Left cardiac atrium (tissue), 4 donors: ENCODE measurements around the gene MICAL2. TPM values are rescaled to one million over a fixed set of nuclear protein-coding genes. Genes with fewer than 3 reads are reported as not detected.

Source experiments
- ATAC-seq, 2 donors: fragments of 200-7000 bp; cut with Tn5 transposase; one replicate each; pipeline ENCODE4 v1.9.1; 2020; ENCODE audit warnings: mild to moderate bottlenecking in 2 of 2, moderate library complexity in 2 of 2
- DNase-seq: peaks from one replicate; pipeline ENCODE4 v3.0.0-alpha.2; 2020
- intact Hi-C, 2 donors: fragments of 100-400 bp; cut with DNase I; formaldehyde crosslinking; loops; one replicate each; pipeline versions ENCODE4 v1.14.1 to v1.15.1; 2022 to 2023
- long read RNA-seq: library from polyadenylated mRNA; unstranded; transcript quantifications from one replicate; pipeline ENCODE4 v2.0.0, GENCODE V29; 2021
- total RNA-seq, 2 donors: library from RNA; stranded (reverse); fragmentation: NEBNext Ultra II Directional; extraction: Animal tissue kit (Norgen Biotek cat#: 25700); gene quantifications; one replicate each; pipeline ENCODE4 v1.2.1, GENCODE V29; 2021
- donor health status: DM: no; HTN: yes; CAD: no.
- donor health status: DM: no; HTN: yes; CAD: no; lungs with severe emphysema.
- donor health status: DM: yes; HTN: yes; CAD: no.
- donor health status: Dilated cardiomyopathy.

MICAL2 gene, protein sequence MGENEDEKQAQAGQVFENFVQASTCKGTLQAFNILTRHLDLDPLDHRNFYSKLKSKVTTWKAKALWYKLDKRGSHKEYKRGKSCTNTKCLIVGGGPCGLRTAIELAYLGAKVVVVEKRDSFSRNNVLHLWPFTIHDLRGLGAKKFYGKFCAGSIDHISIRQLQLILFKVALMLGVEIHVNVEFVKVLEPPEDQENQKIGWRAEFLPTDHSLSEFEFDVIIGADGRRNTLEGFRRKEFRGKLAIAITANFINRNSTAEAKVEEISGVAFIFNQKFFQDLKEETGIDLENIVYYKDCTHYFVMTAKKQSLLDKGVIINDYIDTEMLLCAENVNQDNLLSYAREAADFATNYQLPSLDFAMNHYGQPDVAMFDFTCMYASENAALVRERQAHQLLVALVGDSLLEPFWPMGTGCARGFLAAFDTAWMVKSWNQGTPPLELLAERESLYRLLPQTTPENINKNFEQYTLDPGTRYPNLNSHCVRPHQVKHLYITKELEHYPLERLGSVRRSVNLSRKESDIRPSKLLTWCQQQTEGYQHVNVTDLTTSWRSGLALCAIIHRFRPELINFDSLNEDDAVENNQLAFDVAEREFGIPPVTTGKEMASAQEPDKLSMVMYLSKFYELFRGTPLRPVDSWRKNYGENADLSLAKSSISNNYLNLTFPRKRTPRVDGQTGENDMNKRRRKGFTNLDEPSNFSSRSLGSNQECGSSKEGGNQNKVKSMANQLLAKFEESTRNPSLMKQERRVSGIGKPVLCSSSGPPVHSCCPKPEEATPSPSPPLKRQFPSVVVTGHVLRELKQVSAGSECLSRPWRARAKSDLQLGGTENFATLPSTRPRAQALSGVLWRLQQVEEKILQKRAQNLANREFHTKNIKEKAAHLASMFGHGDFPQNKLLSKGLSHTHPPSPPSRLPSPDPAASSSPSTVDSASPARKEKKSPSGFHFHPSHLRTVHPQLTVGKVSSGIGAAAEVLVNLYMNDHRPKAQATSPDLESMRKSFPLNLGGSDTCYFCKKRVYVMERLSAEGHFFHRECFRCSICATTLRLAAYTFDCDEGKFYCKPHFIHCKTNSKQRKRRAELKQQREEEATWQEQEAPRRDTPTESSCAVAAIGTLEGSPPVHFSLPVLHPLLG
- 100 to 1,000 TPM in 1 of 2 donors, 10 to 100 TPM in 1; 74.5 to 128 TPM for total RNA-seq
- long read RNA-seq, transcript MICAL2-202 (28 exons, 3,906 nt) = major isoform, 9 of 122 reads
- long read RNA-seq, partial matches to known transcripts = 36 of 122 reads
- long read RNA-seq, other reads (novel, unspliced or antisense) = 76 of 122 reads

DNA sequence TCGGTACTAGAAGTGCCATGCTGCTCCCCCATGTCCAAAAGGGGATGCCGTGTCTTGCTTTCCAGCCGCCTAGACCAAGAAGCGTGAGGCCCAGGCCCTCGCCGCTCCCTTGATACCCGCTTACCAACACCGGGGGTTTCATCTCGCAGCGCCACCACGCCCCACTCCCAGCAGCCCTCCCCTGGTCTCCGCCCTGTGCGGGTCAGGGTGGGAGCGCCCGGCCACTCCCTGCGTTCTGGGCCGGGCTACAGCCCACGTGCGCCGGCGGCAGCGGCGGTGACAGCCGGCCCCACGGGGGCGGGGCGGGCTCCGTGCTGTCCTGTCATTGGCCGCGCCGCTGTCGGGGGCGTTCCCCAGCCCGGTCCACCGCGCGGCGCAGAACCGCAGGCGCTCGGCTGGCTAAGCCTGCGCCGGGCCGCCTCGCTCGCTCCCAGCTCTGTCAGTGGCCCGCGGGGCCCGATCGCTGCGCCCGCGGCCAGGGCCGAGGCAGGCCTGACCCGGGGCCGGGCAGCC, at the start of gene MICAL2:
MICAL2 (plus strand) TSS at position 390 of the 513 bp plus-strand sequence. CDS start 51,566 bp downstream, outside the sequence.
- ATAC-seq = peak; percentile 97
- intact Hi-C loops = no loop called here

DNA sequence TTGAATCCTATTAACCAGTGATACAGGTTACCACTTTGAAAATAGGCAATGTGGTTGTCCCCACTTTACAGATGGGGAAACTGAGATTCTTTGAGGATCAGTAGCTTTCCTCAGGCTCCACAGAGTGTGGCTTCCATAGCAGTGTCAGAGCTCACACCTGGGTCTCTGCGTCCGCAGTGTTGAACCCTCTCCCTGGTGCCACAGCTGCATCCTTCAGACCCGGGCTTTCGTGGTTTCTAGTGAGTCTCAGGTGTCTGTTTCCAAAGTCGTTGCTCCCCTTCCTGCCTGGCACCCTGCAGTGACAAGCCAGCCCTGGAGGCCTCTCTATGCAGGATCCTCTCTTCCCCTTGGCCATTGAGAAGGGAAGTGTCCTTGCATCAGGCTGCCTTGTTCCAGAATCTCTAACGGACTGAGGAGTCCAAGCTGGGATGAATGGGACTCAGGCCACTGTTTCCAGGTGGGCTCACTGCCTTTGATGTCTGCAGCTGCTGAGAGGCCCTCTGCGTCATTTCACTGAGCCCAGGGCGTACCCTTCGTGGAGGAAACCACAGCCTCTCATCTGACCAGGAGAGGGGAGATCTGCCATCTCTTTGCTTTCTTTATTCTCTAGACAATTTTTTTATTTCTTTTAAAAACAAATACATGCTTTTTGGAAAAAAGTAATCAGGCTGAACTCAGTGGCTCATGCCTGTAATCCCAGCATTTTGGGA, 48.4 kb upstream of the MICAL2 start:
- no peak for ATAC-seq

More for the DNA sequence above, at the start of gene MICAL2:
- peak; percentile 94 for DNase-seq

DNA sequence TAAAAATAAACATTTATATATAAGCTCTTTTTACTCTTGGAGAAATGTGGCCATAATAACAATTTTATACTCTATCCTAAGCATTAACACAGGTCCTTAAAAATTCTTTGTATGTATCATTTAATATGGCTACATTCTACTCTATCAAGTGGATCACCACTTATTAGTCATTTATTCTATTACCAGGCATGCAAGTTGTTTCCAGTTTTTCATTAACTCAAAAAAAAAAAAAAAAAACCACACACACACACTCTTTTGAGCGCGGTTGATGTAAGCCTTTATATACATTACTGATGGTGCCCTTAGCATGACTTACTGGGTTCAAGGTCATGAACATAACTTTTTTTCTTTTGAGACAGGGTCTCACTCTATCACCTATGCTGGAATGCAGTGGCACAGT, 47.1 kb upstream of the MICAL2 start:
- DNase-seq (no peak), ATAC-seq (no peak)
- intact Hi-C loops = no loop called here

More for the DNA sequence above, 48.4 kb upstream of the MICAL2 start:
- no peak for DNase-seq
- intact Hi-C loops = no loop called here

DNA sequence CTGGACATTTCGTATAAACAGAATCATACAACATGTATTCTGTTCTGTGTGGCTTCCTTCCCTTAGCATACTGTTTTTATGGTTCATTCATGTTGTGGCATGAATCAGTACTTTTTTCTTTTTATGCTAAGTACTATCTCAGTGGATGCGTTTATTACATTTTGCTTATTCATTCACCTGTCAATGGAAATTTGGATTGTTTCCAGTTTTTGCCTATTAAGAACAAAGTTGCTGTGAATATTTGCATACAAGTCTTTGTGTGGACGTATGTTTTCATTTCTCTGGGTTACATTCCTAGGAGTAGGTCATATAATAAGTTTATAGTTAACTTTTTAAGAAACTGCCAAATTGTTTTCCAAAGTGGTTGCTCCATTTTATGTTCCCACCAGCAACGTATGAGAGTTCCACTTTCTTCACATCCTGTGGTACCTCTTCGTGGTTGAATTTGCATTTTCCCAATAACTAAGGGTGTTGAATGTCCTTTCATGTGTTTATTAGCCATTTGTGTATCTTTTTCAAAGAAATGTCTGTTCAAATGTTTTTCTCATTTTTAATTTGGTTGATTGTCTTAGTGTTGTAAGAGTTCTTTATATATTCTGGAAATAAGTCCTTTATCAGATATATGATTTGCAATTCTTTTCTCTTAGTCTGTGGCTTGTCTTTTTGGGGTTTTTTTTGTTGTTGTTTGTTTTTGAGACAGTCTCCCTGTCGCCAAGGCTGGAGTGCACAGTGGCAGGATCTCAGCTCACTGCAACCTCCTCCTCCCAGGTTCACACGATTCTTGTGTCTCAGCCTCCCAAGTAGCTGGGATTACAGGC, 46.0 kb upstream of the MICAL2 start:
- intact Hi-C loops = no loop called here
- ATAC-seq (no peak), DNase-seq (no peak)

DNA sequence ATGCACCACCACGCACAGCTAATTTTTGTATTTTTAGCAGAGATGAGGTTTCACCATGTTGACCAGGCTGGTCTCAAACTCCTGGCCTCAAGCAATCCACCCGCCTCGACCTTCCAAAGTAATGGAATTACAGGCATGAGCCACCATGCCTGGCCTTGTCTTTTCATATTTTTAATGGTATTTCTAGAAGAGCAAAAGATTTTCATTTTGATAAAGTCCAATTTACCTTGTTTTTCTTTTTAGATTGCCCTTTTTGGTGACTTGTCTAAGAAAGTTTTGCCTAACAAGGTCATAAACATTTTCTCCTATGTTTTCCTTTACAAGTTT, 45.5 kb upstream of the MICAL2 start:
- ATAC-seq (no peak), DNase-seq (no peak)
- intact Hi-C loops = no loop called here

DNA sequence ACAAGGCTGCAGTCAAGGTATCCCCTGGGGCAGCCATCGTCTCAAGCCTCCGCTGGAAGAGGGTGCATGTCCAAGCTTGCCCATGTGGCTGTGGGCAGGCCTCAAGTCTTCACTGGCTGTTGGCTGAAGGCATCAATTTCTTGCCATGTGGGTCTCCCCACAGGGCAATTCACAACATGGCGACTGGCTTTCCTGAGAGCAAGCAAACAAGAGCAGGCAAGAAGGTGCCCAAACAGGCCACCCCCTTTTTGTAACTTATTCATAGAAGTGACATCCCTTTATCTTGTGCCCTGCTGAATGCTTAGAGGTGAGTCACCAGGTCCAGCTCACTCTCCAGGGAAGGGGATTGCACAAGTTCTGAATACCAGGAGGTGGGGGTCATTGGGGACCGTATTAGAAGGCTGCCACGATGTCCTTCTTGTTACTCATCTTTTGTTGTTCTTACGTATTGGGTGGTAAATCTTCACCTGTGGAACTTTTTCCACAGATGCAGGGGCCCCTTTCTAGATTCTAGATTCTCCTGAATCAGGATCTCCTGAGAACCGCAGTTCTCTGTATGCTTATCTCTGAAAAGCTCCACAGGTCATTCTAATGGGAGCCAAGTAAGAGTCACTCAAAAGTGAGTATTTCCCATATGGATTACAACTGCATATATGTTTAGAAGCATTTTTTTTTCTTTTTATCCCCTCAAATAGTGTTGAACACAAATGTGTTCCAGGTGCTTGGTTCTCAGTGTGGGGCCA, 44.2 kb upstream of the MICAL2 start:
- ATAC-seq (peak; percentile 44 to 93), DNase-seq (no peak)
- intact Hi-C loops = no loop called here

DNA sequence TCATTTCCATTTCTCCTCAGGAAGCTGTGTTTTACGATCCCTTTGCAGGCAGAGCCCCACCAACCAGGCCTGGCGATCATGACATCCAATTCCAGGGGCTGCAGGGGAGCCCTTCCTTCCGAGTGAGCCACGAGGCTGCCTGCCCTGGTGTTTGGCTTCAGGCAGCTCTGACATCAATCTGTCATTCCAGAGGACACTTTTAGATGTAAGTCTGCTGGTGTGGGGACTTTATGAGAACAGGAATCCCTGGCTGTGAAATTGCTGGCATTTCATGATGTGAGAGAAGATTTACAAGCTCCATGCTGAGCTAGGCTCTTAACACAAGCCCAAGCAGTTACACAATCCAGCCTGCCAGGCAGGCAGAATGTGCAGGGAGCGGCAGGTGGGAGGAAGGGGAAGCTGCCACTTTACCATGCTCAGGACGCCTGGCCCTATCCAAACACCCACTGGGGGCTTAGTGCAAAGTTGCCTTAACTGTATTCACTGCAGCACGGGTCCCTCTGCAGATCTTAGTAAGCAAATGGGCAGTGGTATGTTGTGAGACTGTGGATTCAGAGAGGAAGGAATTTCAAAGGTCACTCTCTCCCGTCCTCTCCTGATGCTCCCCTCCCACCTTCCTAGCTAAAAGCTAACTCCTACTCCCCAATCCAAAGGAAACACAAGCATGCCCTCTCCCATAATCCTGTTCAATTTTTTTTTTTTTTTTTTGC, 43.4 kb upstream of the MICAL2 start:
- ATAC-seq (peak; percentile 73), DNase-seq (no peak)
- intact Hi-C loops = no loop called here

DNA sequence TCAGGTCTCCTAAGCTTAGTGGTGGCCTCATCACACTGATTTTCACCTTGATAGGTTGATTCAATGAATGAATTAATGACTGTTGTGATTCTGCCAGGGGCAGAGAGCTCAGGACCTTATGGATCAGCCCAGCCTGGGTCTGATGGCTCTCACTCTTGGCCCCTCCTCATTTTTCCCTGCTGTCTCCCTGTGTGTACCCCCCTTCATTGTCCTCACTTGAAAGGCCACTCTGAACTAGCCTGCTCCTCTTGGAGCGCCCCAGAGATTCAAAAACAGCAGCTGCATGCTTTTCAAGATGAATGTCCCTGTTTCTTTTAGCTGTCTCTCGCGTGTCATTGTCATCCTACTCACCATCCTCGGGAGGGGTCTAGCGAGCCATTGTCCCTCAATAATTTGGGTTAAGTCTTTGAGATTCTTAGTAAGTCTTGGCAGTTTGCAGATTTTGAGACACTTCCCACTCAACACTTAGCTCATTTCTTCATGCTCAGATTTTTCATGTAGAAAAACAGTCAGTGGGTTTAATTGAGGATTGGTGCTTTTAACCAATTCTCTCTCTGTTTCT, 42.5 kb upstream of the MICAL2 start:
- ATAC-seq = no peak
- intact Hi-C loops = no loop called here
- no peak for DNase-seq

DNA sequence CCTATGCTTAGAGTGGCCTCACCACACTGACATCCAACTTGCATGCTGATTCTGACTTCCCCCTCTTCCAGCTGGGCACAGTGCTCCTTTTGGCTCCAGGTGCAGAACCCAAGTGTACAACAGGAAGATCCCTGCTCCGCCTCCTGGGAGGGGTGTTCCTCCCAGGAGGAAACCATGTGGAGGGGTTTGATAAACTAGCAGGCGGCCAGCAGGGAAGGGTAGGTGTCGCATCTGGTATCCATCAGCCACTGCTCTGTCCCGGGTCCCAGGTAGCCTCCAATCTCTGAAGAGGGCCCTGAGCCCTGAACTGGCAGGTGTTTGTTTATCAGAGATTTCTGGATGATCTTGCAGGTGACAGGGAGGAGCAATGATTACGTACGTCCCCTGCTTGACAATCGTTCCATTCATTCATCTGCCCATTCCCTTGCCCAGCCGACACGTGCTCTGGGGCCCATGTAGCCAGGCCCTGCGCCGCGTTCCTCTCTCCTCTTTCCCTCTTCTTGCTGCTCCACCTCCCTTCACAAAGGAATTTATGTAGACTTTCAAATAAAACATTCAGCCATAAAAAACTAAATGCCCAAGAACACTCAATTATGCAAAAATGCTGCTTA, 41.2 kb upstream of the MICAL2 start:
- no peak for ATAC-seq
- no peak for DNase-seq
- intact Hi-C loops = no loop called here

DNA sequence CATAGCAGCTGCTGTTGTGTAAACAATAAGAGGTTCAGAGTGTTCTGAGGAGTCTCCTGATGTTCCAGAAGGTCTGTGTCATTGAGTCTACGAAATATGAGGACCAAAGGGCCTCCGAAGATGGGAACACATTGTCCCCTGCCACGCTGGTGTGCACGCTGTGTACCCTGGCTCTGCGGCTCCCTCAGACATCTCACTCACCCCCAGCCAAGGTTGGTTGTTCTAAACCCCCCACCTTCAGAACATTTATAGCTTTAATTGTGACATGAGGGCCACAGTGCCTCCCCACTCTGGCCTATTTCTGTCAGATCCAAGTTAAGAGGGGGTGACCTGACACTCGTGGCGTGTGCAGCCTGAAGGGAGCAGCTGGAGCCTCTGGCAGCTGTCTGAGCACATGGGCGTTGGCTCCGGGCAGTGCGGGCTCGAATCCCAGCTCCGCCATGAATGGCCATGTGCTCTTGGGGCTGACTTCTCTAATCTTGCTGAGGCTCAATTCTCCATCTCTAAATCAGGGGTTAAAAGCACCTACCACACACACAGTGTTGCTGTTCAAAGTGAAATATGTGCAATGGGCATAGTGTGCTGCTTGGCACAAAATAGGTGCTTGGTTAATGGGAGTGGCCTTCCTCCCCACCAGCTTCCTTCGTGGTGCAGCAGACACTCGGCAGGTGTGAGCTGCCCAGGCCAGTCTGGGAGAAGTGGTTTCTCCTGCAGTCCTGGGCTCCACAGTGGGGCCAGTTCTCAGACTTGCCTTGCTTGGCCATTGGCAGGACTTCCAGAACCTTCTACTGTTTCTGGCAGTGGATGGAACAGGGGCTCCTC, 39.7 kb upstream of the MICAL2 start:
- intact Hi-C loops = no loop called here
- ATAC-seq (no peak), DNase-seq (no peak)

DNA sequence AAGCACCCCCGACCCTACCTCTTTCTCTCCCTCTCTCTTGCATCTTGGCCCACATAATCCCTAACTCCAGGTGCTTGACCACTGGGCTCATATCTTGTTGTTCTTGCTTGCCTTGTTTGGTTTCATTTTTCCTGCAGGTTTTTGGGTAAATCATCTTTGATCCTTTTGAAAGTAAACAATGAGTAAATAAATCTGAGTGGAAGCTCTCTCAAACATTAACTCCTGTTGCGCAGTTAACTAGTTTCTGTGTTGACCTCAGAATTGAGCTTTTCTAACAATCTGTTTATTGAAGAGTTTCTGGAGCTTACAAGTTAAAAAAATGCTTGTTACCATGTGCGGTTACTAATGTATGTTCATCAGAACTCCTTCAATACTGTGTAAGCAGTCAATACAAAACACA, 38.8 kb upstream of the MICAL2 start:
- DNase-seq = no peak
- intact Hi-C loops = no loop called here
- no peak for ATAC-seq

DNA sequence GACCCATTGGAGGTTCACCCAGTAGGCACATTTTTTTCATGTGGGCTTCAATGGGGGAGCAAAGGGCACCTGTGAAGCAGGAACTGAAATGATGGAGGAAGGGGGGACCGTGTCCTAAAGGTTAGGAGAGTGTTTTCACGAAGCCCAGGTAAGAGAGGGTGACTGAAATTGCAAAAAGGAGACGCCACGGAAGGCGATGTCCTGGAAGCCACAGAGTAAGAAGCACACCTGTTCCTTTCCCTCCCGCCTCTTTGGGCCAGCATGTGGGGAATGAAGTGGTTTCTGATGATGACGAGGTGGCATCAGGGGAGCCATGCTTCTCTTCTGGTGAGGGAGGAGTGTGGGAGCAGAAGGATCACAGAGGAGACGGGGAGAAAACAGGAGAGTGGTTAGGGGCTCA, 37.0 kb upstream of the MICAL2 start:
- intact Hi-C loops = no loop called here
- DNase-seq = no peak
- ATAC-seq = no peak

DNA sequence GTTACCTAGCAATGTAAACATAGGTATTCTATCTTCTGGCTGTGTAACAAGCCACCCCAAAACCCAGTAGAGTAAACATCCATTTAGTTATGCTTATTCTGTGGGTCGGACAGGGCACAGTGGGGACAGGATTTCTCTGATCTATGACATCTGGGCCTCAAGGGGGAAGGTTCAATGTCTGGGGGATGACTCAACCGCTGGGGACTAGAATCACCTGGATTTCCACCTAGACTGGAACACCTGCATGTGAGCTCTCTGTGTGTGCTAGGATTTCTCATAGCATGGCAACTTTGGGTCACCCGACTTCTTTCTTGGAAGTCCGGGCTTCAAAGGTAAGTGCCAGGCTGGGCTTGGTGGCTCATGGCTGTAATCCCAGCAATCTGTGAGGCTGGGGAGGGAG, 36.5 kb upstream of the MICAL2 start:
- ATAC-seq = no peak
- no peak for DNase-seq
- intact Hi-C loops = no loop called here

DNA sequence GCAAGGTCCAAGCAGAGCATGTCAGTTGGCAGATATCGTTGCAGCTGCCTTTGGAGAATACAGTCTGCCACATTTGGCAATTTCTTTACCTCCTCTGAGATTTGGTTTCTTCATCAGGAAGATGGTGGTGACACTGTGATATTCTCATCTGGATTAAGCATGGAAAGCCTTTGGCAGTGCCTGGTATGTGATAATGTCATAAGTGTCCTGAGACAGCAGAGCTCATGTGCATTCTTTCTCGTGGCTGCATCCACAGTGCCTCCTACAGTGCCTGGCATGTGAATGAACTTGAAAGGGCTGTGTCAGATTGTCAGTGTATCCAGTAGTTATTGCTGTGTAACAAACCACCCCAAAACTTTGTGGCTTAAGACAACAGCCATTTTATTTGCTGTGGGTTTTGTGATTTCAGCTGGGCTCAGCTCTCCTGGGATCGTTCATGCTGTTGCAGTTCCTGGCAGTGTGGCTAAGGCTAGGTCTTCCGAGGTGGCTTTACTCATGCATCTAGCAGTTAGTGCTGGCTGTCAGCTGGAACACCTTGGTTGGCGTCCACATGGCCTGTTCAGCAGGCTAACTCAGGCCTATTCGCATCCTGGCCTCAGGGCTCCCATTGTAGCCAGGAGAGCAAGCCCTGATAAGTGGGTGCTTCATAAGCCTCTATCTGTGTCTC, 35.7 kb upstream of the MICAL2 start:
- intact Hi-C loops = no loop called here
- no peak for DNase-seq
- no peak for ATAC-seq

DNA sequence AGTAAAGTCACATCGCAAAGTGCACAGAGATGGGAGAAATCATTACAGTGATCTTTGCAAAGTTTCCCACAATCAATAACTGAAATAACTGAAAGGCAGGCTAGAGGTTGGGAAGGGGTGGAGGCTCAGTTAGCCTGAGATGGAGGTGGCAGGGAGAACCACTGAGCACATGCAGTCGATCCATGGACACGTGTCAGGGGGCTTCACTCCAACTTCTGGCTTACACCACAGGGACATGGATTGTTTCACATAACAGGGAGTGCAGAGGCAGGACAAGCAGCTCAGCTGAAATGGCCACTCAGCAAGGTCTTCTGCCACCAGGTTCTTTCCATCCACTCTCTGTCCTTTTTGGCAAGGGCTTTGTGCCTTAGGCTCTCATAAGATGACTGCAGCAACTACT, 35.1 kb upstream of the MICAL2 start:
- intact Hi-C loops = no loop called here
- ATAC-seq (no peak), DNase-seq (no peak)
